GM23248 (cell line): ENCODE results near the gene TMEM201. TPM values are rescaled to one million over a fixed set of nuclear protein-coding genes. Genes with fewer than 3 reads are reported as not detected.
A peak's percentile ranks its signal among the peaks of the same experiment; 100 is the strongest.

Experiments
- DNase-seq: peaks from one replicate; pipeline ENCODE4 v3.0.0-alpha.2; 2015
- H2AFZ ChIP-seq: fragments of 200-600 bp; sonication (generic); 2 replicates; pipeline ENCODE4 v1.6.1; 2016; ENCODE audit warnings: antibody characterized with exemption
- H3F3A ChIP-seq: fragments of 200-600 bp; sonication (generic); 2 replicates; pipeline ENCODE4 v1.6.1; 2016; ENCODE audit warnings: mild to moderate bottlenecking, antibody characterized with exemption, mixed run types; ENCODE audit not compliant: insufficient read depth
- H3K27ac ChIP-seq: fragments of 200-600 bp; sonication (generic); 2 replicates; pipeline ENCODE4 v1.5.1; 2016; ENCODE audit warnings: mild to moderate bottlenecking
- H3K27me3 ChIP-seq: fragments of 200-600 bp; sonication (generic); replicated peaks from 2 replicates; pipeline ENCODE4 v1.6.1; 2016; ENCODE audit warnings: mild to moderate bottlenecking; ENCODE audit not compliant: insufficient read depth
- H3K36me3 ChIP-seq: fragments of 200-600 bp; sonication (generic); 2 replicates; pipeline ENCODE4 v1.6.1; 2016; ENCODE audit warnings: low read depth, mild to moderate bottlenecking
- H3K4me1 ChIP-seq: fragments of 200-600 bp; sonication (generic); 2 replicates; pipeline ENCODE4 v1.6.1; 2016; ENCODE audit warnings: mild to moderate bottlenecking; ENCODE audit not compliant: insufficient read depth
- H3K4me2 ChIP-seq: fragments of 200-600 bp; sonication (generic); one replicate; pipeline ENCODE4 v1.6.1; 2016; ENCODE audit warnings: mild to moderate bottlenecking; ENCODE audit not compliant: unreplicated experiment
- H3K4me3 ChIP-seq: fragments of 200-600 bp; sonication (generic); 2 replicates; pipeline ENCODE4 v1.5.1; 2016; ENCODE audit warnings: mild to moderate bottlenecking
- H3K79me2 ChIP-seq: fragments of 200-600 bp; sonication (generic); 2 replicates; pipeline ENCODE4 v1.6.1; 2016; ENCODE audit warnings: mild to moderate bottlenecking; ENCODE audit not compliant: insufficient read depth
- H3K9ac ChIP-seq: fragments of 200-600 bp; sonication (generic); 2 replicates; pipeline ENCODE4 v1.6.1; 2016; ENCODE audit warnings: mild to moderate bottlenecking
- H3K9me2 ChIP-seq: fragments of 200-600 bp; sonication (generic); 2 replicates; pipeline ENCODE4 v1.6.1; 2016; ENCODE audit warnings: mixed run types, mild to moderate bottlenecking, moderate library complexity; ENCODE audit not compliant: insufficient read depth
- H3K9me3 ChIP-seq: fragments of 200-600 bp; sonication (generic); one replicate; pipeline ENCODE4 v1.6.1; 2017; ENCODE audit warnings: low read depth
- H4K20me1 ChIP-seq: fragments of 200-600 bp; sonication (generic); 2 replicates; pipeline ENCODE4 v1.6.0; 2016; ENCODE audit not compliant: insufficient read depth
- EZH2 ChIP-seq: fragments of 200-600 bp; sonication (generic); IDR thresholded peaks from 2 replicates; pipeline ENCODE4 v1.6.1; 2018; ENCODE audit warnings: antibody characterized with exemption, mild to moderate bottlenecking; ENCODE audit not compliant: insufficient read depth, poor library complexity, severe bottlenecking
- EZH2phosphoT487 ChIP-seq: fragments of 200-600 bp; sonication (generic); IDR thresholded peaks from 2 replicates; pipeline ENCODE4 v1.6.1; 2018; ENCODE audit warnings: antibody characterized with exemption, moderate library complexity, mild to moderate bottlenecking, low read depth; ENCODE audit not compliant: insufficient read depth
- WGBS, 2 experiments: methylation state at CpG; one replicate each; pipeline ENCODE4 v1.1.6; 2015 to 2017; ENCODE audit warnings: low lambda C conversion rate in 2 of 2, low coverage in 1 of 2; ENCODE audit errors: missing lambda C conversion rate in 2 of 2; 5-methylcytosine and 5-hydroxymethylcytosine counted together
- in situ Hi-C: fragments of 300-500 bp; cut with MboI; formaldehyde crosslinking; loops from 2 replicates; pipeline ENCODE4 v1.15.0; 2020
- polyA plus RNA-seq: library from polyadenylated mRNA; unstranded; fragments of >200 nt; fragmentation: Nextera tagmentation; extraction: Ambion mirVana; gene quantifications from 2 replicates; pipeline ENCODE4 v1.2.1, GENCODE V29; 2016
- total RNA-seq: library from RNA; depleted of rRNA; stranded (reverse); fragments of >200 nt; shearing (Covaris generic); gene quantifications from 2 replicates; pipeline ENCODE4 v1.2.3, GENCODE V29; 2014

The TMEM201 gene
- total and polyA plus RNA-seq, 2 experiments from 2014 or later, result 5.7 to 6.7 TPM

DNA sequence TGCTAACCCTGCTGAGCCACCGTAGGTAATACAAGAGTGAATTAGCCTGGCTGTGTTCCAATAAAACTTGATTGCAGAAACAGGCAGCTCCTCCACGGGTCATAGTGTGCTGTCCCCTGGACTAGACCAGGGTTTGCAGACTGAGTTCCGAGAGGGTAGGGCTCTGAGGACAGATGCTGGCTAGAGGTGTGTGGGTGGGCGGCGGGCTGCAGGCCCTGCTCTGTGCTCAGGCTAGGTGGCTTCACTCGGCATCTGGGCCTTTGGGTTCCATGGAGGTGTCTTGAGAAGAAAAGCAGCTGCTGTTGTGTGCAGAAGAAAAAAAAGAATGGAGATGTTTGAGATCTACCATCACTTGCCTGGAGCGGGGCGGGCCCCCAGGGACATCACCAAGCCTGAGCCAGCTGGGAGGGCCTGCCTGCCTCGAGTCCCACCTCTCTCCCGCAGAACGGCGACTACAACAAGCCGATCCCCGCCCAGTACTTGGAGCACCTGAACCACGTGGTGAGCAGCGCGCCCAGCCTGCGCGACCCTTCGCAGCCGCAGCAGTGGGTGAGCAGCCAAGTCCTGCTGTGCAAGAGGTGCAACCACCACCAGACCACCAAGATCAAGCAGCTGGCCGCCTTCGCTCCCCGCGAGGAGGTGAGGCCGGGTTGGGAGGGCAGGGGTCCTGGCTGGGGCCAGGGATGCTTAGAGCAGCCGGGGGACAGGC, 7.9 kb downstream of the TMEM201 start:
- WGBS, 2 experiments, result 84% methylated on average over 26 to 27 of the region's 27 CpGs
- H3K27me3 ChIP-seq, result no peaks in the 10 kb centered on the region
- H3K4me3 ChIP-seq, result no peak overlapping the region
- no peak overlapping the region for H2AFZ ChIP-seq
- no peaks in the 10 kb centered on the region for H4K20me1 ChIP-seq
- H3K4me2 ChIP-seq, result no peak overlapping the region
- no peaks in the 10 kb centered on the region for H3K36me3 ChIP-seq
- H3K79me2 ChIP-seq, result peaks cover 9% of the 10 kb centered on the region; the same call in 1 of the 2 replicates
- TF ChIP-seq EZH2phosphoT487 (no peak), EZH2 (no peak)
- no peak overlapping the region for H3K9ac ChIP-seq
- no peak overlapping the region for H3K27ac ChIP-seq
- H3F3A ChIP-seq, result no peaks in the 10 kb centered on the region
- peak; percentile 10 for DNase-seq
- no peaks in the 10 kb centered on the region for H3K4me1 ChIP-seq
- in situ Hi-C loops, result no loop called here
- H3K9me2 ChIP-seq, result no peaks in the 10 kb centered on the region
- H3K9me3 ChIP-seq, result no peaks in the 10 kb centered on the region

DNA sequence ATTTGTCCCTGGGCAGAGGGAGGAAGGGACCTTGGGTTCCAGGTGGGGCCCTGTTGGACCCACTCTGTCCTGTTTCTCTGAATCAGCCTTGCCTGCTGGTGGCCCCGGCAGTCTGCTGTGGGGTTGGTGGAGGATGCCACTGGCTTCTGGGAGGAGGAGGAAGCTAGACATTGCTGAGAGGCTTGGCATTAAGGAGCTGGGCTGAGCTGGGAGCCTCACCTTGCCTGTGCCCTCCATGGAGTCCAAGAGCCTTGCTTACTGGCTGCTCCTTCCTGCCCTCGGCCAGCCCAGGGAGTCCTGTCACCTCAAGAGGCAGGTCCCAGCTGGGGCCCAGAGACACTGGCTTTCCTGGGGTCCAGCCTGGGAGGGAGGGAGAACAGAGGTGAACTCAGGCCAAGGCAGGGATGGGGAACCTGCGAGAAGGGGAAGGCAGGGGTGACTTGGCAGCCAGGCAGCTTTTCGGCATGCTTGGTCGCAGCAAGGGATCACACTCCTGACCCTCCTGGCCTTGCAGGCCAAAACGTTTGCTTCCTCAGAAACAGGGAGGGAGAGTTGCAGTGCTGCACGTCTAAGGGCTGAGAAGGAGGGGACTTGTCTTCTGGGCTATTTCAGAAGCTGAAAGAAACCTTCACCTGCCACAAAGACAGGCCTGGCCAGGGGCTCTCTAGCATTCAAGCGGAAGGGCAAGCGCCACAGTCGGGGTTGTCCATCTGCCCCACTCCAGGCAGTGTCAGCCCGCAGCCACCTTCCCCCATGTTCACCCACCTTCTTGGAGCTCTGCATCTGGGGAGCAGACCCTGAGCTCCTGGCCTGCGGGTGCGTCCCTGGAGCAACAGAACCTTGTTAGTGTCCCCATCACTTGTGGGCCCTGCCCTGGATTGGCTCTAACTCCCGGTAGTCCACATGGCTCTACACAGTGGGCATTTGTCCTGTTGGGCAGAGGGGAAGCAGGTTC, 8.9 kb downstream of the TMEM201 start:
- Histone ChIP-seq H2AFZ (no peak overlapping the region), H3K9ac (no peak overlapping the region), H3K27me3 (no peaks in the 10 kb centered on the region), H3K4me1 (no peaks in the 10 kb centered on the region), H3K79me2 (peaks cover 9% of the 10 kb centered on the region; the same call in 1 of the 2 replicates), H3K27ac (no peak overlapping the region), H4K20me1 (no peaks in the 10 kb centered on the region), H3F3A (no peaks in the 10 kb centered on the region), H3K9me2 (no peaks in the 10 kb centered on the region), H3K4me3 (no peak overlapping the region), H3K4me2 (no peak overlapping the region), H3K9me3 (no peaks in the 10 kb centered on the region), H3K36me3 (no peaks in the 10 kb centered on the region)
- TF ChIP-seq EZH2, result no peak
- TF ChIP-seq EZH2phosphoT487, result no peak
- 91 to 93% methylated on average over 14 of the region's 14 CpGs for WGBS, 2 experiments
- DNase-seq, result no peak
- in situ Hi-C loops, result no loop called here

DNA sequence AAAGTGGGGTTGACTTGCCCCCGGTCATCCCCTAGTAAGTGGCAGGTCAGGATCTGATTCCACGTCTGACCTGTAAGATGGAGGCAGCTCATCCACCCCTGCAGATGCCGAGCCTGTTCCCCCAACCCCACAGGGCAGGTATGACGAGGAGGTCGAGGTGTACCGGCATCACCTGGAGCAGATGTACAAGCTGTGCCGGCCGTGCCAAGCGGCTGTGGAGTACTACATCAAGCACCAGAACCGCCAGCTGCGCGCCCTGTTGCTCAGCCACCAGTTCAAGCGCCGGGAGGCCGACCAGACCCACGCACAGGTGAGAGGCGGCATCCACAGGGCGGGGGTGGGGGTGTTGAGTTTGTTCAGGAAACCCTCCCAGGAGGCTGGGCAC, 9.6 kb downstream of the TMEM201 start:
- Histone ChIP-seq H3K9me2 (no peaks in the 10 kb centered on the region), H4K20me1 (no peaks in the 10 kb centered on the region), H3K4me1 (no peaks in the 10 kb centered on the region), H3K4me3 (no peak overlapping the region), H3K27ac (no peak overlapping the region), H3F3A (no peaks in the 10 kb centered on the region), H3K9ac (no peak overlapping the region), H3K79me2 (0 out of 2 replicates have a peak, but pooled peaks cover 2% of the 10 kb centered on the region), H3K27me3 (no peaks in the 10 kb centered on the region), H3K36me3 (no peaks in the 10 kb centered on the region), H3K4me2 (no peak overlapping the region), H3K9me3 (no peaks in the 10 kb centered on the region), H2AFZ (no peak overlapping the region)
- in situ Hi-C loops, result no loop called here
- no peak for DNase-seq
- TF ChIP-seq EZH2 (no peak), EZH2phosphoT487 (no peak)
- WGBS, 2 experiments, result 92 to 93% methylated on average over 18 of the region's 18 CpGs

DNA sequence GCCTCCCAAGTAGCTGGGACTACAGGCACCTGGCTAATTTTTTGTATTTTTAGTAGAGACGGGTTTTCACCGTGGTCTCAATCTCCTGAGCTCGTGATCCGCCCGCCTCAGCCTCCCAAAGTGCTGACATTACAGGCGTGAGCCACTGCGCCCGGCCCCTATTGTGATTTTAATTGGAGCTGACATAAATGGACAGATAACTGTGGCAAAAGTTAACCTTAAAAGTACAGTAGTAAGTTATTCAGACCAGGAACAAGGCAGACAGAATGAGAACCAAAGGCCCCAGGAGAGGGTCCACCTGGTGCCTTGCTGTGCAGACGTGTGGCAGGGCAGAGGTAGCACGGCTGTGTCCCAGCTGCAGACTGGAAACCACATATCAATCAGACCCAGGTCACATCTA, 11.0 kb downstream of the TMEM201 start:
- Histone ChIP-seq H3K4me1 (no peaks in the 10 kb centered on the region), H3K27me3 (no peaks in the 10 kb centered on the region), H2AFZ (no peak overlapping the region), H3K4me3 (no peak overlapping the region), H3K4me2 (no peak overlapping the region), H3K27ac (no peak overlapping the region), H3K9me3 (no peaks in the 10 kb centered on the region), H3K36me3 (no peaks in the 10 kb centered on the region), H3K9ac (no peak overlapping the region), H4K20me1 (no peaks in the 10 kb centered on the region), H3K79me2 (no peaks in the 10 kb centered on the region), H3F3A (no peaks in the 10 kb centered on the region), H3K9me2 (no peaks in the 10 kb centered on the region)
- in situ Hi-C loops, result no loop called here
- no peak for TF ChIP-seq EZH2
- no peak for TF ChIP-seq EZH2phosphoT487
- DNase-seq, result no peak
- 90 to 94% methylated on average over 10 of the region's 10 CpGs for WGBS, 2 experiments
